SIG-M5 treated with dmso at 0.1 percent for 504 hours (cell line): Measurements from ENCODE around the gene CYGB.

Experiments used
- DNase-seq: peaks from one replicate; lab custom pipeline; 2025; ENCODE audit not compliant: unreplicated experiment; lab: John Stamatoyannopoulos, UW

Gene CYGB

DNA sequence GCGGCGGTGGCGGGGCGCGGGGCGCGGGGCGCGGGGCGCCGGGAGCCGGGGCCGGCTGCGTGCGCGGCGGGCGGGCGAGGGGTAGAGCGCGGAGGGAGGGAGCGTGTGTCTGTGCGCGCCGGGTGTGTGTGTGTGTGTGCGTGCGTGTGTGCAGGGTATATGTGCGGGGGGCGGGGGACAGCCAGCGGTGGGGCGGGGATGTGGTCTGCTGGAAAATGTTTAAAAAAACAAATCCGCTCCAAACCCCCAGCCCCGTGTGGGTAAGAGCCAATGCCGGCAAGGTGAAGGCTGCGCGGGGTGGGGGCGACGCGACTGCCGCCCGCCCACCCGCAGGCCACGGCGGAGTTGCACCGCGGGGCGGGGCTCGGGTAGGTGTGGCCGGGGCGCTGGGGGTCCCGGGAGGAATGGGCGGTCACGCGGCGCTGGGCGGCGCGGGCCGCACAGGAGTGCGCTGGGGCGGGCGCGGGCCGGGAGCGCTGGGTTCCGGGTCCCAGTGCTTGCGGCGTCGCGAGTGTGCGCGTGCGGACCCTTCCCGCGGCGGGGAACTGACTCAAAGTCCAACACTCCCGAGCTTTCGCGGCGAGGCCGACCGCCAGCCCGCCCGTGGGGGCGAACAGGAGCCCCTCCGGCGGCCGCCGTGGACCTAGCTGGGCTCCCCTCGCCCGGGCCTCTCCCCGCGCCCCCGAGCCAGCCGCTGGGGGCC is at the start of gene CYGB:
TSS of gene CYGB (minus strand) at position 132 of the 703 bp plus-strand sequence. CDS start 167 bp downstream, outside the sequence.
- no peak for DNase-seq

GRCh38 chr17:76586741-76587487 is 49.4 kb upstream of the CYGB start:
- no peak for DNase-seq

- peak; percentile 51 for DNase-seq
Observed at GRCh38 chr17:76585649-76586593, 48.4 kb upstream of the CYGB start, which contains the start of gene ST6GALNAC2. Gene ST6GALNAC2, minus strand, starts transcription at chr17:76585860. Its CDS starts 52 bp downstream, at chr17:76585808.

GRCh38 chr17:76585033-76585648 is 47.6 kb upstream of the CYGB start:
- peak; percentile 40 for DNase-seq

- no peak for DNase-seq
Observed at GRCh38 chr17:76584427-76585032, 47.0 kb upstream of the CYGB start.

DNA sequence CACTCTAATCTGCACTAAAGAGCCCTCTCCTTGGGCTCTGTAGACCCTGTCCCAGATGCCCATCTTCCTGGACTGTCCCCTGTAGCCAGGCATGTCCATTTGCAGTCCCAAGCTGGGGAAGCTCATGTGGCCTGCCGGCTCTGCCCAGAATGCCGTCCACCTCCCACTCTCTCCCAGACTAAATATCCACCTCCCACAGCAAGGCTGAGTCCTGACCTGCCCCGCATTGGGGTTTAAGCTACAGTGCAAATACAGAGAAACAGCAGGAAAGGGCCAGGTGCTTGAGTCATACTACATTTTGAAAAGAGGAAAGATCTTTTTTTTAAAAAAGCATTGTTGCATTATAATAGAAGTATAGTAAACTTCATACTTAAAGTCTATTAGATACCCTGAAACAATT is 45.2 kb upstream of the CYGB start:
- DNase-seq = no peak

DNA sequence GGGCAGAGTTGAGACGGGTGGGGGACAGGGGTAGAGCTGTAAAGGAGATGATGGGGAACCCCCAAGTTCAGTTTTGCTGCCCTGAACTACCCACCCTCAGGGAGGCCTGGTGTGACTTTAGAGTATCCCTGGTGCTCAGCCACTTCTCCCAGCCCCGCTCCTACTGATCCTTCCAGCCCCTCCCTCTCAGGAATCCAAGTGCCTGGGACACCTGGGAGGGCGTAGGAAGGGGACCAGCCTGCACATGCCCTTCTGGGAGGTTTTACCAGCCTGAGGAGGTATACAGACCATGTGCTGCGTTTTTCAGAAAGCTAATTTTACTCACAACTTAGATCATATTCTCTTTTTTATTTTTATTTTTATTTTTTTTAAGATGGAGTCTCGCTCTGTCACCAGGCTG is 44.0 kb upstream of the CYGB start:
- no peak for DNase-seq

DNA sequence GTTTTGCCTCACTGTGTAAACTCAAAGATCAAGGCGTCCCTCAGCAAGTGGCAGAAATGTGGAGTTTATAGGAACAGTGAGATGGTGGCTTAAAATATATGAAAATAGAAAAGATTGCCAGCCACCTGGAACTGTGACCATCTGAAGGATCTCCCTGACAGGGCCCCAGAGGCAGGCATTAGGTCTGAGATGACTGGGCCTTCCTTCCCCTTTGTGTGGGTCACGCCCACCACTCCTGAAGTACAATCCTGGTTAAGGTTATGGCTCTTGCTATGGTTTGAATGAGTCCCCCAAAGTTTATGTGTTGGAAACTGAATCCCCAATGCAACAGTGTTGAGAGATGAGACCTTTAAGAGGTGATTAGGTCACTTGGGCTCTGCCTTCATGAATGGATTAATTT is 41.8 kb upstream of the CYGB start:
- DNase-seq = peak; percentile 42

DNA sequence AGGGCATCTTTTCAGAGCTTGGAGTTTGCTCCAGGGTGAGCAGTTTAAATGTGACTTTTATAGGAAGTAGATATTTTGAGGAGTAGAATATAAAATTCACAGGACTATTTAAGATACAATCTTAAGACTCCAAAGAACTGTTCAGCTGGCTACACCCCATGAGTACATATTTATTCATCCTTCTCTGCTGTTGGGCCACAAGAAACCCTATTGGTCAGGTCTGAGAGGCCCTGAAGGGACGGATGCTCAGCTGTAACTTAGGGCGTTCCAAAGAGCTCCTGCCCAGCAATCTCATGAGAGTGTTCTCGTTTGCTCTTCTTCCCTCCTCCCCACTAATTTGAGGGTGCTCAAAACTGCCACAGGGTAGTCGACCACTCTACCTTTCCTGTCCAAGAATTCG is 40.9 kb upstream of the CYGB start:
- peak; percentile 63 for DNase-seq

DNA sequence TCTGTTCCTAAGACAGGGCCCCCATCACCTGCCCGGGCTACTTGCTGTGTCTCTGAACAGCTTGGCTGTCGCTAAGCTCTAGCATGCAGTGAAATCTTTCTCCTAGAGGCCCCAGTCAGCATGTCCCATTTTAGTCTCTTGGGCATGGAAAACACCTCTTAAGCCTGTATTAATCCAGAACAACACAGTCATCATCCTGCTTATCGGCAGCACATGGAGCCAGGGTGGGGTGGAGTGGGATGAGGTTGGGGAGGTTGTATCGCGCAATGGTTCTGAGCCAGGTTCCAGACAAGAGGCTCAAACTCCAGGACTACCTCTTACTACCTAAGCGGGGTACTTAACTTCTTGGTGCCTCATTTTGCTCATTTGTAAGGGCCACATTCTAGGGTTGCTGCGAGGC is 40.4 kb upstream of the CYGB start:
- no peak for DNase-seq

DNA sequence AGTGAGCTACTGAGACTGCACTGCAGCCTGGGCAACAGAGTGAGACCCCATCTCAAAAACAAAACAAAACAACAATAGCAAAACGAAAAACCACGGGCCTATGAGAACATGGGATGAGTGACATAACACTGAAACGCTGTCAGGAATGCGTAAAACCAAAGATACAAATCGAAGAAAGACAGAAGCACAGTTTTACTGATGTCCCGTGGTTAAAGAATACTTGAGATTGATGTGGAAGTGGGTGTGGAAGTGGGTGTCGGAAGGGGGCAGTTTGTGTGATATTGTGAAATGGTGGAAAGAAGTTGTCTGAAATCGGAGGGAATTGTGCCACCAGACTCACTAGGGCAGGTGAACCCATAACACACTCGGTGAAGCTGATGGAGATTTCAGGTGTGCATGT is 38.7 kb upstream of the CYGB start:
- DNase-seq = no peak

DNA sequence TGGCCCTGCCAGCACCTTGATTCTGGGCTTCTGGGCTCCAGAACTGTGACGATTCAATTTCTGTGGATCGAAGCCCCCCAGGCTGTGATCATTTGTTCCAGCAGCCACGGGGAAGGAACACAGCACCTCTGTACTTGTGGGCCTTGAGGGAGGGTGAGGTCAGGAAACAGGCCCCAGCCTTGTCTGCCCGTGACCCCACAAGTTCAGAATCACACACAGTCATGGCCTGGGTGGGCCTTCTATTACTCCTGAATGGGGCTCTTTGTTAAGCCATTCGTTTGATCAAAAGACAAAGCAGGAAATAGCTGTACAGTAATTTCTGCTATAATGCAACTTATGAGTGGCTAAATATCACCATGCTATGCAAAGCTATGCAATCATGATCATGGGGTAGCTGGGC is 38.1 kb upstream of the CYGB start:
- no peak for DNase-seq

- no peak for DNase-seq
Observed at GRCh38 chr17:76574166-76574565, 36.7 kb upstream of the CYGB start.

GRCh38 chr17:76573096-76573495 is 35.6 kb upstream of the CYGB start:
- DNase-seq = no peak

- no peak for DNase-seq
Observed at GRCh38 chr17:76572201-76572910, 34.8 kb upstream of the CYGB start.

DNA sequence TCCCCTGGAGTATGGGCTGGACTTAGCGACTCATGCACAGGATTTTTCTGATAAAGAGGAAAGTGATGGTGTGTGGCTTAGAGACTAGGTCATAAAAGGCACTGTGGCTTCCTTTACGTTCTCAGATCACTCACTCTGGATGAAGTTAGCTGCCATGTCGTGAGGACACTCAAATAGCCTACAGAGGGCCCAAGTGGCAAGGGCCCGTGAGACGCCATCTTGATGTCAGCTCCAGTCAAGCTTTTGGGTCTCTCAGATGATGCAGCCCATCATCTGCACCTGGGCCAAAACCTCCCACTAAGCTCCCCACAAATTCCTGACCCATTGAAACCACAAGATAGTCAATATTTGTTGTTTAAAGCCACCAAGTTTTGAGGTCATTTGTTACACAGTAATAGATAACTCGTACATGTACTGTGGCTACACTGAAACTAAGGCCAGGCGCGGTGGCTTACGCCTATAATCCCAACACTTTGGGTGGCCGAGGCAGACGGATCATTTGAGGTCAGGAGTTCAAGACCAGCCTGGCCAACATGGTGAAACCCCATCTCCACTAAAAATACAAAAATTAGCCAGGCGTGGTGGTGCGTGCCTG is 33.5 kb upstream of the CYGB start:
- no peak for DNase-seq

DNA sequence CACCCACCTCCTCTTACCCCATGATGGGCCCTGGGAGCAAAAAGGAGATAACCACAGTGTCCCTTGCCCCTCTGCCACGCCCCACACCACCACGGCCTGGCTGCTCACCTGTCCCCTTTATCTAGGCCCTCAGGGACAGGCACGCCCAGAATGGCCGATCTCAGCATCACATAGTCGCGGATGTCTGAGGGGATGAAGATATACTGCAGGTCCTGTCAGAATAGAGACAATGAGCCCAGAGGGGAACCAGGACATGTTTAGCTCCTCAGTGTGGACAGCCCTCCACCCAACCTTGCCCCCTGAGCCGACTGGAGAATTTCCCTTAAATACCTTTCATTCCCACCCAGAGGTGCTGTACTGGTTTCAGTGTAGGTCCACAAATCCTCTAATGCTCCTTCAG is 32.9 kb upstream of the CYGB start:
- DNase-seq = no peak

DNA sequence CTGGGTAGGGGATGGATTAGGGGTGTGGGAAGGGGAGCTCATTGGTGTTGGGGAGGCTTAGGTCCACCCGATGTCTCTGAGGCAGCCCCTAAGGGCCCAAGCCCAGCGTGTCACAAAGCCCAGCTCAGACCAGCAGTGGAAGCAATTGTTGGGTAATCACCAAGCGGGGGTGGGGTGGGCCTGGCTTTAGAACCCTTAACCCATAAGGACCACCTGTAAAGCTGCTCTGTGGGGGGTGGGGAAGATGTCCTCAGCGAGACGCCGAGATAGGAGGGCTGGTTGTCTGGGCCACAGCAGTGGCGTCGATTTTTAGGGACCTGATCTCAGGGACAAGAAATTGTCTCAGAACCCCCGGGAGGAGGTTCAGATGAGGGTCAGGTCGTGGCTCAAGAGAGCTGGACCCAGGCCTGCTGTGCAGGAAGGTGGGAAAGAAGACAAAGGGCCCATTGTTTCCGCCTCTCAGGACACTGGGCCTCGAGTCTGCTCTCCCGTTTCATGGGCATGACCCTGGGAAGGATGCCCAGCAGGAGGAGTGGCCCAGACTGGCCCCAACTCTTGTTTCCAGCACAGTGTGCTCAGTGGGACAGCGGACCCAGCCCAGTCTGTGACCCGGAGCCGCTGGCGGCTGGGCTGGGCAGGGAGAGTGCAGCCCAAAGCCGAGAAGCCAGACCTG is 32.2 kb upstream of the CYGB start:
- no peak for DNase-seq

GRCh38 chr17:76568811-76569221 is 31.3 kb upstream of the CYGB start:
- no peak for DNase-seq
